DOHH2 (cell line): ENCODE data around the gene PCDHGA6.

Experiments
- EZH2phosphoT487 ChIP-seq: fragments of 200-600 bp; sonication (generic); IDR thresholded peaks from 2 replicates; pipeline ENCODE4 v1.6.1; 2017; ENCODE audit warnings: borderline replicate concordance, mild to moderate bottlenecking, antibody characterized with exemption, low read length, moderate library complexity, mixed read lengths
- TF ChIP-seq, protein P1 (sequence below): fragments of 200-600 bp; sonication (generic); IDR thresholded peaks from one replicate; pipeline ENCODE4 v1.5.1; 2014; ENCODE audit warnings: antibody characterized with exemption, mild to moderate bottlenecking, low read depth, low read length; ENCODE audit not compliant: poor library complexity, severe bottlenecking

GRCh38 chr5:141388661-141389060 is 15.0 kb downstream of the PCDHGA6 start:
- TF ChIP-seq, protein P1, sequence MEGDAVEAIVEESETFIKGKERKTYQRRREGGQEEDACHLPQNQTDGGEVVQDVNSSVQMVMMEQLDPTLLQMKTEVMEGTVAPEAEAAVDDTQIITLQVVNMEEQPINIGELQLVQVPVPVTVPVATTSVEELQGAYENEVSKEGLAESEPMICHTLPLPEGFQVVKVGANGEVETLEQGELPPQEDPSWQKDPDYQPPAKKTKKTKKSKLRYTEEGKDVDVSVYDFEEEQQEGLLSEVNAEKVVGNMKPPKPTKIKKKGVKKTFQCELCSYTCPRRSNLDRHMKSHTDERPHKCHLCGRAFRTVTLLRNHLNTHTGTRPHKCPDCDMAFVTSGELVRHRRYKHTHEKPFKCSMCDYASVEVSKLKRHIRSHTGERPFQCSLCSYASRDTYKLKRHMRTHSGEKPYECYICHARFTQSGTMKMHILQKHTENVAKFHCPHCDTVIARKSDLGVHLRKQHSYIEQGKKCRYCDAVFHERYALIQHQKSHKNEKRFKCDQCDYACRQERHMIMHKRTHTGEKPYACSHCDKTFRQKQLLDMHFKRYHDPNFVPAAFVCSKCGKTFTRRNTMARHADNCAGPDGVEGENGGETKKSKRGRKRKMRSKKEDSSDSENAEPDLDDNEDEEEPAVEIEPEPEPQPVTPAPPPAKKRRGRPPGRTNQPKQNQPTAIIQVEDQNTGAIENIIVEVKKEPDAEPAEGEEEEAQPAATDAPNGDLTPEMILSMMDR, result no peak
- TF ChIP-seq EZH2phosphoT487, result no peak
